COLO829 (cell line): ENCODE data around the gene NR2F1.

Experiments used
- DNase-seq: peaks from one replicate; pipeline ENCODE4 v3.0.0; 2012; ENCODE audit warnings: low spot score

Gene NR2F1

DNA sequence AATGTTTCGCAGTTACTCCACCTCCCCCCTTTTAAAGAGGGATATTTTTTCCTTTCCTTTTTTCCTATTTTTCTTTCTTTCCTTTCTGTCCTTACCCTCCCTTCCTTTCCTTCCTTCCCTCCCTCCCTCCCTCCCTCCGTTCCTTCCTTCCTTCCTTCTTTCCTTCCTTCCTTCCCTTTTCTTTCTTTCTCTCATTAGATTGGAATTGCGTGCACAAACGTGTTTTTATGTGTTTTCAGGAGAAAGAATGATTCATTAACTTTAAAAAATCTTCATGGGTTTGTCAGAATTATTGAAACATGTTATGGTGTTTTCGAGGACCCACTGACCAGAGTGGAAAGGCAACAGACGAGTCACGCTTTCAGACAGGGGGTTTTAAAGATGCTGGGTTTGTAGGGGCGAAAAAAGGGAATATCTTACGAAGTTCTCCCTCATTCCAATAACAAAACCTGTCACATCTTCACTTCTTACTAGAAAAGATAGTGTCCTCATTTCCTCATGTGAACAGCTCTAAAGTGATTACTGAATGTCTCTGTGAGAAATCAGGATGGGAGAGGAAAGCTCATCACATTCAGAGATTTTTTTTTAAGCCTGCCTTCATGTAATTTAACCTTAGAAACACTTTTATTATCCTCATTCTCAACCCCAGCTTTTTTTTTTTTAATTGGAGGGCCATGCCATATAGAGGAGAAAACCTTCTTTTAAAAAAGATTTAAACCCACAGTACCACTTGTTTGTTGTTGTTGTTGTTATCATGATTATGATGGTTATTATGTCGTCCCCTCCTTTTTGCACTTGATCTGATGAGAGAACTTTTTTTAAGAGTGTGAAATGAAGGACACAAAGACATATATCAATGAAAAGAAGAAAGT lies 21.9 kb downstream of the NR2F1 start:
- DNase-seq = no peak

DNA sequence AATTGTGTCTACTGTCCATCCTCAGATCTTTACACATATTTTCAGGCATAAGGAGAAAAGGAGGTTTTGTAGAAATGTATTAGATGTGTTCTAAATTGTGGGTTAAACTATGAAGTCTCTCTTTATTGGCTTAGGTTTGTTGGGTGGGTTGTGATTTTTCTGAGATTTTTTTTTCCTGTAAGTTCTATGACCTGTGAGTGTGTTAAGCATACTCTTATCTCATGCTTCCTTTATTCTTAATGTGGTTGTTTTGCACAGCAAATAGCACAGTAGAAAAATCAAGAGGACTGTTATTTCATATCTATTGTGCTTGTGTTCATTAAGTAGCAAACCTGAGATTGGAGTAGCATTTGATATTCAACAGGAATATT lies 23.3 kb downstream of the NR2F1 start:
- no peak for DNase-seq

- no peak for DNase-seq
These were observed 24.6 kb downstream of the NR2F1 start for GRCh38 chr5:93607367-93608258.

- no peak for DNase-seq
These were observed 25.8 kb downstream of the NR2F1 start for GRCh38 chr5:93608855-93609254.

DNA sequence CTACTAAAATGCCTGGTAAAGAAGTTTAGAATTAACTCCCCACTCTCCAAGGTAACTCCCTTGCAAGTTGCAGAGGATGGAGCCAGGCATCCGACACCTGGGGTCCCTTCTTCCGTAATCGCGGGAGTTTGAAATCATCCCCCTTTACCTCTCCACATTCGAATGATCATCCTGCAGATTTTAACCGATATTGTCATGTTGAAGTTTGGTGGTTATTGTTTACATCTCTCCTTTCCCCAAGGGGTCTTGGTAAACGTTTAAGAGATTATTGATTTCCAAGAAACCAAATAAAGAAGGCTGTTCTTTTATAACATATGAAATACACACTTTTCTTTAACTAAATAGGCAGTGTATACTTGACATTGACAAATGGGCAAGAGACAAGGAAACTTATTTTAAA lies 26.7 kb downstream of the NR2F1 start:
- no peak for DNase-seq

- no peak for DNase-seq
These were observed 27.7 kb downstream of the NR2F1 start for GRCh38 chr5:93610581-93611272.

DNA sequence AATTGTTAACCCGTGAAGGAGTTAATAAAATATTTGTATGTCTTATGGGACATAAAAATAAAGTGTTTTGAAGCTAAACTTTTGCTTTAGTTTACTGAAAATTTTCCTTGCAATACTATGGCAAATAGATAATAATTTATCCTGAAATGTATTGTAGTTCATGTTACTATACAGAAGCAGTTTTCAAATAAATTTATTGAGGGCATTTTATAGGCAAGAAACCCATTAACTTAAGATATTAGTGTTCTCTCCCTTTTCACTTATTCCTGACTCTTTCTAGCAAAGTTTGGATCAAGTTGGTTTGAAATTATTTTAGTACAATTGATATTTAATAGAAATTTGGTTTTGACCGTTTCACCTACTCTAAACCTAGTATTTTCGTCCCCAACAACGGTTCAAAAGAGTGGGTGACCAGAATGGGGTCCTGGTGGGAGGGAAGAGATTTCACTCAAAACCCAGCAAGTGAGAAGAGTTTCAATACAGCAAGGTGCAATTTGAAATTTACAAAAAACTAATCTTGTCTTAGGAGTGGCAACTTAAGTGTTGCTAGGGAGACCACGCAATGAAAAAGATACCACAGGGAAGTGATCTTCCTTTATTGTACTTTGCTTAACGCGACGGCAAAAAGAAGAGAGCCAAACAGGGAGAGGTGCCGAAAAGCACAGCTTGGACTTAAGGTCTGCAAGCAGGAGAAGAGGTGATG lies 28.4 kb downstream of the NR2F1 start:
- DNase-seq = no peak

GRCh38 chr5:93611976-93612854 lies 29.2 kb downstream of the NR2F1 start:
- no peak for DNase-seq

DNA sequence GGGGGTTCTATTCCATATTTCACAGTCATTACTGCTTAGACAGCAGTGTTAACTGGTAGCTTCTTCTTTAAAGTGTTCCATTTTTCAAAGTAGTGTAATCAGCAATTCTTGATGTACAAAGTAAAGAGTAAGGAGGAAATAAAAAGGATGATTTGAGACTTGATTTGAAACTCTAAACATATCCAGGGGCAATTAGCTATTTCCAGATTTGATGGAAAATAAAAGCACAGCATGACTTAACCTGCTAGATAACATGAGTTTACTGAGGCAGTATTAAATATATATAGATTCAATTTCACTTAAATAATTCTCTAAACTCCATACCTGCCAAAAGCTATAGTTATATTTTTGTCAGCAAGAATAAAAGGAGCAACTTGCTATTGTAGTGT lies 29.8 kb downstream of the NR2F1 start:
- no peak for DNase-seq

- no peak for DNase-seq
These were observed 33.6 kb downstream of the NR2F1 start for GRCh38 chr5:93616538-93617174.

DNA sequence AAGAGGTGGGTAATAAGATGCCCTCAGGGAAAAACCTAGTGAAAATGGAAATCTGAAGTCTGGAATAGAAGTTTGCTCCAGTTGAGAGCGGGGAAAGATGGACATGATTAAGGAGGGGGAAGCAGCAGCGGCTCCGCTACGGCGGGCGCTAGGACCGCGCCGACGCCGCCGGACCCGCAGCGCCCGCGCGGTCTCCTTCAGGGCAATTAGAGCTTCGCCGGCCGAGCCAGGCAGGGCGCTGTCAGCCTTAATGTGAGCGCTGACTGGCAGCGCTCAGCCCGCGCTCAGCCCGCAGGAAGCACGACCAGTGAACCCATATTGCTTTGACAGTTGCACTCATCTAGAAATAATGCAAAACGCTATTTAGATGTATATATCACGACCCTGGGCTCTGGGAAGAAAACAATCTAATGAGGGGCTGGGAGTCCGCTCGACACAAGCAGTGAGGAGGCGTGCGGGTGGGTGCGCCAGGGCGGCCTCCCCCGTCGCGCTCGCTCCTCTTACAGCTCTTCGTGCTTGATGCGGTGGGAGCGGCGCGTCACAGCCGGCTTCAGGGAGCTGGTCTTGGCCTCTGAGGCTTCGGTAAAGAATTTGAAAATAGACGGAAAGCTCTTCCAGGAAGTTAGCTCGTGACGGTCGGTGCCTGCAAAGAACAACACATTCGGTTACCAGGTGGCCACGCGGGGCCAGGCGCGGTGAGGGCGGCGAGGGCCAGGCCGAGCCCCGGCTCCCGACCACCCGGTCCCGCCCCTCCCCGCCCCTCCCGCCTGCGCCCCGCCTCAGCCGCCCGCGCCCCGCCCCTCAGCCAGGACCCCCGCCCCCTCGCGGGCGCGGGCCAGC lies 37.7 kb downstream of the NR2F1 start:
- DNase-seq = no peak

DNA sequence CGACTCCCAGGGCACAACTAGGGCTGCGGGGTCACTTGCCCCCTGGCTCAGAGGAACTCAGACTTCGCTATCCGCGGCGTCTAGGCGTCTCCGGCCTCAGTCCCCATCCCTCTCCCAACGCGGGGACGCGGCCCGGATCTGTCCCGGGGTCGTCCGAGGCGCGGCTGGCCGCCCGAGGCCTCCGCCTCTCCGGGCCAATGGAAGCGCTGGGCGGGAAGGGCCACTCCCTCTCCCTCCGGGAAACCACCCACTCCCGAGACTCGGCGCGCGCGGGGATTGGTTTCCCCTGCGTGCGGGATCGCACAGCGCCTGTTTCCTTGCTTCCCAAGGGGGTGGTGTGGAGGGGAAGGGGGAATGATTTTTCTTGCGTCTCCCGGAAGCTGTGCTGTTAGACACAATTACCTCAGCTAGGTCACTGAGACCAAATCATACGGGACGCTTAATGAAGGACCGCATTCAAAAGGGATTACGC lies 38.3 kb downstream of the NR2F1 start:
- DNase-seq = no peak

GRCh38 chr5:93622240-93622885 lies 39.3 kb downstream of the NR2F1 start:
- no peak for DNase-seq

GRCh38 chr5:93623153-93623552 lies 40.1 kb downstream of the NR2F1 start:
- no peak for DNase-seq

- DNase-seq = no peak
These were observed 43.8 kb downstream of the NR2F1 start for GRCh38 chr5:93626801-93627200.

DNA sequence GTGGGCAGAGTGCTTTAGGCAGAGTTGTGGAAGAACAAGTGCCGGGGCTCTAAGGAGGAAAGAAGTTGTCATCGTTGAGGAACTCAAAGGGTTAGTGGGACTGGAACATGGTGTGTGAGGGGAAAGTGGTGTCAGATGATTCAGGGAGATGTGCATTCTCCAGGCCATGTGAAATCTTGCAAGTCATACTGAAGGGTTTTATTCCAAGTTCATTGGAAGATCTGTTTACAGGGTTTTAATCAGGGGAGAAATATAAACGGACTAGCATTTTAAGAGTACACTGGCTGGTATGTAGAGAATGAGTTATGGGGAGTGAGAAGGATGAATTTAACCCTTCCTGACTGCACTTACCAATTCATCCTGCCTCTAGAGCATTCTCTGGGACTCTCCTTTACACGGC lies 49.3 kb downstream of the NR2F1 start:
- no peak for DNase-seq

DNA sequence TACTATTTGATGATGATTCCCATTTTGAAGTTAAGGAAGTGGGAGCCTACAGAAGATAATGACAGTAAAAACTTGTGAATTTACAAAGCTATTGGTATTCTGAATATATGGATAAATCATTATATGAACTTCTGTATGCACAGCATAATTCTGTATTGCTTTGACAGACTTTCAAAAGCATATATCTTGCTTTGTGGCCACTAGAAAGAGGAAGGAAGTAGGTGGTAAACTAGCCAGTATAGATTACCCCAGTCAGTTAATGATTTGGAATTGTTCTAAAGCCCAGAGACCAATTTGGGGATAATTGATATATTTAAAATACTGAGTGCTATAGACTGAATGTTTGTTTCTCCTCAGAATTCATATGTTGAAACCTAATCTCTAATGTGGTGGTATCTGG lies 53.0 kb downstream of the NR2F1 start:
- DNase-seq = no peak

- no peak for DNase-seq
These were observed 53.8 kb downstream of the NR2F1 start for GRCh38 chr5:93636837-93637236.

DNA sequence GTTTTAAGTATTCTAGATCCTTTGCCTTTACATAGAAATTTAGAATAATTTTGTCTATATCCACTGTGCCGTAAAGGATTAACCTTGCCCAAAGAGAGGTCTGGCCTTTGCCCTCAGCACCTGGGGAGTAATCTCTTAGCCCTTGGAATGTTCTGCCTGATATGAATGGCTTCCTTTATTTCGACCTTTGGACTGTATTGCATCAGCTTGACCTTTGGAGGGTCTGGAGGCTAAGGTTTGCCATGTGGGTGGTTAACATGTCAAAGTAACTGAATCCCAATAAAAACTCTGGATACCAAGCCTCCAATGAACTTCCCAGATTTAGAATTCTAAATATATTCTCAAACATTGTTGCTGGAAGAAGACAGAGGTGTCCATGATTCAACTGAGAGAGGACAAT lies 54.7 kb downstream of the NR2F1 start:
- DNase-seq = no peak
